EL (cell line): Measurements from ENCODE around the gene SH2D3A.
"Not testable (repeated sequence)": the region's sequence is repeated elsewhere in the genome, so short reads cannot be mapped to it uniquely, and the experiment has no call there.

Experiments
- DNase-seq: peaks from one replicate; pipeline ENCODE4 v3.0.0-alpha.2; 2016

The SH2D3A gene

DNA sequence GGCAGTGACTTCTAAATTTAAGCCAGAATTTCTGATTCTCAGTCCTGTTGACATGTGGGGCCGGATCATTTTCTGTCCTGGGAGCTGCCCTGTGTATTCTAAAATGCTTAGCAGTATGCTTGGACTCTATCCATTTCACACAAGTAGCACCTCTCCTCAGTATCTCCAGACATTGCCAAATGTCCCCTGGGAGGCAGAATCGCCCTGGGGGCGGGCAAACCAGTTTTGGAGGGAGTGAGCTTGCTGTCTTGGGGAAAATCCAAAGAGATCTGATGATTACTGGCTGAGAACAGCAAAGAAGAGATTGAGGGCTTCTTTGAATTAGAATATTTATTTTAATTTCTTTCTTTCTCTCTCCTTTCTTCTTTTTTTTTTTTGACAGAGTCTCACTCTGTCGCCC is 21.7 kb upstream of the SH2D3A start:
- DNase-seq = no peak

DNA sequence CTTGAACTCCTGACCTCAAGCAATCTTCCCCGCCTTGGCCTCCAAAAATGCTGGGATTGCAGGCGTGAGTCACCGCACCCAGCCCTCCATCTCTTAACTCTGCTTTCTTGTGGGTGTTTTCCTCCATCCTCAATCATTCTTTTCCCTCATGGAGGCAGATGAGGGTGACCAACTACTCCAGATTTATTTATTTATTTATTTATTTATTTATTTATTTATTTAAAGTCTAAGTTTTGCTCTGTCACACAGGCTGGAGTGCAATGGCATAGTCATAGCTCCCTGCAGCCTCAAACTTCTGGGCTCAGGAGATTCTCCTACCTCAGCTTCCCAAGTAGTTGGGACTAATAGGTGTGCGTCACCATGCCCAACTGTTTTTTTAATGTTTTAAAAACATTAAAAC is 20.2 kb upstream of the SH2D3A start:
- DNase-seq = no peak

DNA sequence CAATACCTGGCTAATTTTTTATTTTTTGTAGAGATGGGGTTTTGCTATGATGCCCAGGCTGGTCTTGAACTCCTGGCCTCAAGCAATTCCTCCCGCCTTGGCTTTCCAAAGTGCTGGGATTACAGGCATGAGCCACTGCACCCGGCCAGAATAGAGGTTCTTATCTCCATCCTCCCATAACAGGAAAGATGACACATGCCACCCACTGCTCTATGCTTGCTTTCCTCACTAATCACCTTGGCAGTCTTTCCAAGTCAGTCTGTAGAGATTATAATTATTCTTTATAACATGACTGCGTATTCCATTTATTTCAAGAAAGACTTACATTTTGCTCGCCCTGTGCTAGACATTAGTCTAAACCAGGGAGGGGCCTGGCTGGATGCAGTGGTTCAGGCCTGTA is 12.0 kb upstream of the SH2D3A start:
- no peak for DNase-seq

DNA sequence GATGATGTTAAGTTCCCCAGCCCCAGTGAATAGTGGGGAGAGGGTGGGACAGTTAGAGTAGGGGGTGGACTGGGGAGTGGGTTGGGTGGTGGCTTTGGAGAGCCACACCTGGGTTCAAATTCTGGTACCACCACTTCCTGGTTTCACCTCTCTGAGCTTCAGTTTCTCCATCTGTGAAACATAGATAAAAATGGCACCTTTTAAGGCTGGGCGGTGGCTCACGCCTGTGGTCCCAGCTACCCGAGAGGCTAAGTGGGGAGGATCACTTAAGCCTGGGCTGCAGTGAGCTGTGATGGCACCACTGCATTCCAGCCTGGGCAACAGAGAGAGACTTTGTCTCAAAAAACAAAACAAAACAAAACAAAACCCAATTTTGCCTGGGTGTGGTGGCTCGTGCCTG is 11.2 kb upstream of the SH2D3A start:
- no peak for DNase-seq

DNA sequence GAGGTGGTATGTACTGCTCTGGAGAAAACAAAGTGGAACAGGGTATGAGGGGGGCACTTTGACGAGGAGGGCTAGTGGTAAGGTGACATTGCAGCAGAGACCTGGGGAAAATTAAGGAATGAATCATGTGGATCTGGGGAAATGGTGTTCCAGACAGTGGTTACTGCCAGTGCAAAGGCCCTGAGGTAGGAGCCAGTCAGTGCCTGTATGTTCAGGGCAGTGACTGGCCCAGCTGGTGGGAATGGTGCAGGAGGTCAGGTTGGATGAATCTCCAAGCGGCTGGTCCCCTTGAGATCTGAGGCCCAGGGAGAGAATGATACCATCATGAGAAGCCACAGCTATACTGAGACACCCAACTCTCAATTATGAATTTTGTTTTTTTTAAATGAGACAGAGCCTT is 10.2 kb upstream of the SH2D3A start:
- DNase-seq = no peak

DNA sequence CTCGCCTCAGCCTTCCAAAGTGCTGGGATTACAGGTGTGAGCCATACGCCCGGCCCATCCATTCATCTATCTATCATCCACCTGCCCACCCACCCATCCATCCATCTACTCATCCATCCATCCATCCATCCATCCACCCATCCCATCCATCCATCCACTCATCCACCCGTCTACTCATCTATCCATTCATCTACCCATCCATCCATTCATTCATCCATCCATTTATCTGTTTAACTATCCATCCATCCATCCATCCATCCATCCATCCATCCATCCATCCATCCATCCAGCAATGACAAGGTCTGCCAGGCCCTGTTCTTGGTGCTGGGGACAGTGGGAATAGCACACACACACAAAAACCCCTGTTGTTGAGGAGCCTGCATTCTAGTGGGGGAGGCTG is 9.8 kb upstream of the SH2D3A start:
- DNase-seq = no peak

DNA sequence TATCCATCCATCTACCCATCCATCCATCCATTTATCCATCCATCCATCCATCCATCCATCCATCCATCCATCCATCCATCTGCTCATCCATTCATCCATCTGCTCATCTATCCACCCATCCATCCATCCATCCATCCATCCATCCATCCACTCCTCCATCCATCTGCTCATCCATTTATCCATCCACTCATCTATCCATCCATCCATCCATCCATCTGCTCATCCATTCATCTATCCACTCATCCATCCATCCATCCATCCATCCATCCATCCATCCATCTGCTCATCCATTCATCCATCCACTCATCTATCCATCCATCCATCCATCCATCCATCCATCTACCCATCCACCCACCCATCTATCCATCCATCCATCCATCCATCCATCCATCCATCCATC is 8.8 kb upstream of the SH2D3A start:
- DNase-seq = not testable (repeated sequence)

DNA sequence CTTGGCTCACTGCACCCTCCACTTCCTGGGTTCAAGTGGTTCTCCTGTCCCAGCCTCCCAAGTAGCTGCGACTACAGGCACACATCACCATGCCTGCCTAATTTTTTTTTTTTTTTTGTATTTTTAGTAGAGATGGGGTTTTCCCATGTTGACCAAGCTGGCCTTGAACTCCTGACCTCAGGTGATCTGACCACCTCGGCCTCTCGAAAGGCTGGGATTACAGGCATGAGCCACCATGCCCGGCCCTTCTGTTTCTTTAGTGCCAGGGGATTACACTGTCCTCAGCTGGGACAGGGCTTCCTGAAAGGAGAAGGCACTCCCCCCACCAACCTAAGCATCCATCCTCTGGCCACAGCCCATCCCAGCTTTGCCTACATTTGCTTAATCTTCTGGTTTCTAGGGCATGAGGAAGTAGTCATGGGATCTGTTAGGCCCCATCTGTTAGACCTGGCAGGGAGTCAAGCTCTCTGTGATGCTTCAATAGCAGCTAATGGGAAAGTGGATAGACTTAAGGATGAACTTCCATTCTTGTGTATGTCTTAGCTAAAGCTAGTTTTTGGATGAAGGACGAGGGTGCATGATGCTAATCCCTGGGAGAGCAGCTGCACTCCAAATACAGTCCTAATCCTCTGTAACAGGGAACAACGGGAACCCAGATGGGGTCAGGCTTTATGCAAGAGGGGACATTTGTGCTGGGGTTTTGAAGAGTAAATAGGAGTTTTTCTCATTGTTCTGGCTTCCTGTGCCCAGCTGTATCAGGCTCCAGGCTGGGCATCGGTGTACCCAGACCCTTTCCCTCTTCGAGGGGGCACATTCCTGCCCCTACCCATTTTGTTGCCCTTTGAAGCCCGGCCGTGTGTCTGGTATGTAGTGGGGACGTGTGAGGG is 7.8 kb upstream of the SH2D3A start:
- no peak for DNase-seq

DNA sequence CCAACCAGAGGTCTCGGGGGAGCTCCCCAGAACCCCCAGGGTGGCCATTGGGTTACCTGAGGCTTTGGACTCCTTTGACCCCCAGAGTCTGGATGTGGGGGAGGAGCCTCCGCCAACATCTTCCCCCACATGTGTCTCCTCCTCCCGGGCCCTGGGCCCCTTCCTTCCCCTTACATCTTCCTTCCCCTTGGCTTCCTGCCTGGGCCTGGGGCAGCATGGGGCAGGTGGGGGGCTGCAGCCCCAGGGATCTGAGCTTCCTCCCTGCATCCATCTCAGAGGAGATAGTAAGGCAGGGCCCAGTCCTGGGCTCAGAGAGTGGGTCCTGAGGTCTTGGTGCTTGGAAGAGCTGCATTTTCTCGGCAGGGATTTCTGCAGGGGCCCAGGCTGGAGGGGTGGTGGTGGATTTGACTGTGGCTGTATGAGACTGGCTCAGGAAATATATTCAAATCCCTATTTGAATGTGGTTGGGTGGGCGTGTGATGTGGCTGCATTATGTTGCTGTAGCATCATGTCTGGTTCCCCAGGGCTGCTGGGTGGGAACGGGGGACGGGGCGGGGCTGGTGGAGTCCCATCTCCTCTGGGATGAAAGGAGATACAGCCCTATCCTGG is 6.2 kb upstream of the SH2D3A start:
- no peak for DNase-seq

DNA sequence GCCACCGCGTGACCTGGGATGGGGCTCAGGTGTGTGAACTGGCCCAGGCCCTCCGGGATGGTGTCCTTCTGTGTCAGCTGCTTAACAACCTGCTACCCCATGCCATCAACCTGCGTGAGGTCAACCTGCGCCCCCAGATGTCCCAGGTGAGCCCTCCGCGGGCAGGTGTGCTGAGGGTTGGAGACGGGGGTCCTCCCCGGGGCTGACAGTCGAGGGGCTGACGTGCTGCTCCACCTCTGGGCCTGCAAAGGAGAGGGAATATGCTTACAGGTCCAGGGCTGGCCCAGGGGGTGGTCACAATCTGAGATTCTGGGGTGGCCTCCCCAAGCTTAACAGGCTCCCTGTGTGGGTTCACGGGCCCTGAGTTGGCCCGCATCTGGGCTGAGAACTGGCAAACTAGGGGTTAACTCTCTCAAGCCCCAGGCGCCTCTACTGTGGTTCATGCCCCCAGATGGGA is 5.7 kb upstream of the SH2D3A start:
- DNase-seq = no peak

DNA sequence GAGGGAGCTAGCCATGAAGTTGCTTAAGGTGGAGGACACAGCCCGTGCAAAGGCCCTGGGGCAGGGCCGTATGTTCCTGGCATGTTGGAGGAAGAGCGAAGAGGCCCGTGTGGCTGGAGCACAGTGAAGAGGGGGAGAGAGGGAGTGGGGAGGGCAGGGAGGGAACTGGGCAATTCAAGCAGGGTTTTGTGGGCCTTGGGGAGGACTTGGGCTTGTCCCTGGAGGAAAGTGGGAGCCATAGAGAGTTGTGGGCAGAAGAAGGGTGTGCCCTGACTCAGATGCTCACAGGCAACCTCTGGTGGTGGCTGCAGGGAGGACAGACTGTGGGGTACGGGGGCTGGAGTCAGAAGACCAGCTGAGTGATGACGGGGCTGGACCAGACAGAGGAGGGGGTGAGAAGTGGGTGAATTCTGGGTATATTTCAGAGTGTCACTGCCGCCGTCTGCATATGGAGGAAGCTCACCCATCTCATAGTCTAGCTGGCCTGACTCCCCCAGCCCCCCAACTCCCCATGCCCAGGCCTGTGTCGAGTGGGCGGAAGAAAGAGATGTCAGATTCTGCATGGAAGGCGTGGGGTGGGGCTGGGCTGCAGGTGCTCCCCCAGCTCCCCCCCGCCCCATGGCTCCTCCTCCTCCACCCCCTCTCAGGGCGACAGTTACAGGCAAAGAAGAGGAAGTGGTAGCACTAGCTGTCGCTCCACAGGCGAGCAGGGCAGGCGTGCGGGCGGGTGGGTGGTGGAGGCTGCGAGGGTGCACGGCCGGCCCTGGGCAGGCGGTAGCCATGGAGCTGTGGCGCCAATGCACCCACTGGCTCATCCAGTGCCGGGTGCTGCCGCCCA is 5.0 kb upstream of the SH2D3A start, which contains the start of gene VAV1:
TSS of gene VAV1 (plus strand) at position 681 of the 838 bp plus-strand sequence. CDS start at position 781, 100 bp downstream.
- DNase-seq = no peak

DNA sequence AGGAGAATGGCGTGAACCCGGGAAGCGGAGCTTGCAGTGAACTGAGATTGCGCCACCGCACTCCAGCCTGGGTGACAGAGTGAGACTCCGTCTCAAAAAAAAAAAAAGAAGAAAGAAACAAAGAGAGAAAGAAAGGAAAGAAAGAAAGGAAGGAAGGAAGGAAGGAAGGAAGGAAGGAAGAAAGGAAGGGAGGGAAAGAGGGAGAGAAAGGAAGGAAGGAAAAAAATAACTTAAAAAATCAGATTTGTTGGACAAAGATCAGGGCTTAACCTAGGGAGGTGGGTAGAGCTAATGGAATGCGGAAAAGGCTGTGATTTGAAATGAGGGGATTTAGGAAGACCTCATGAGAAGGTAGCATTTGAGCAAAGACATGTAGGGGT is 4.4 kb upstream of the SH2D3A start:
- DNase-seq = not testable (repeated sequence)

DNA sequence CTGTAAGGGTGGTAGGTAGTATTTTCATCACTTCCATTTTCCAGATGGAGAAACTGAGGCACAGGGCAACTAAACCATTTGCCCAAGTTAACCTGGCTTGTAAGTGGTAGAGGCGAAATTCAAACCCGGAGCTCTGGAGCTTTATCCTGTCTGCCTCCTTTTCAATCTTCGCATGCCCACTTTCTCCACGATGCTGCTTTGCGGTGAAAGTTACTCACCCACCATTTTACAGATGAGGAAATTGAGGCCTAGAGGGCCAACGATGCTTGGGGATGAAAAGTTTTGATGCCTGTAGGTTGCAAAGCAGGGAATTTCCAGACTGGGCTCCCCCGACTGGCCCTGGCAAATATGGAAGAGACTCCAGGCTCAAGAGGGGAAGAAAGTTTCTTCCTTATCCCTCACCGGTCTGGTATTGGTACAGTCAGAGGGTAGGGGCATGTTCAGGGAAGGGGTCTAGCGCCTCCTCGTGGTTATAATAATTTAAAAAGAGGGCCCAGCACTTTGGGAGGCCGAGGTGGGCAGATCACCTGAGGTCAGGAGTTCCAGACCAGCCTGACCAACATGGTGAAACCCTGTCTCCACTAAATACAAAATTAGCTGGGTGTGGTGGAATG is 1.9 kb upstream of the SH2D3A start:
- peak; percentile 33 for DNase-seq

DNA sequence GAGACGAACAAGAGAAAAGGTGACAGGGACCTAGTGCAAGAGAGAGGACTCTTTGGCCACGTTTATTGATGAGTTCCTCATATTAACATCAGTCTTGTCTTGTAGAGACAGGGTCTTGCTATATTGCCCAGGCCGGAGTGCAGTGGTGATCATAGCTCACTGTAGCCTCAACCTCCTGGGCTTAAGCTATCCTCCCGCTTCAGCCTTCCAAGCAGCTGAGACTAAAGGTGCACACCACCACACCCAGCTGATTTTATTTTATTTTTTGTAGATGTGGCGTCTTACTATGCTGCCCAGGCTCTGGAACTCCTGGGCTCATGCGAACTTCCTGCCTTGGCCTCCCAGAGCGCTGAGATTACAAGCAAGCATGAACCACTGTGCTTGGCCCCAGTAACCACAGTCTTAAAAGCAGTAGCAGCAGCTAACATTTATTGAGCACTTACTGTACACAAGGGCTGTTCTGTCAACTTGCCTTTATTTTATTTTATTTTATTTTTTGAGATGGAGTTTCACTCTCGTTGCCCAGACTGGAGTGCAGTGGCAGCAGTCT is 1.1 kb upstream of the SH2D3A start:
- DNase-seq = no peak

DNA sequence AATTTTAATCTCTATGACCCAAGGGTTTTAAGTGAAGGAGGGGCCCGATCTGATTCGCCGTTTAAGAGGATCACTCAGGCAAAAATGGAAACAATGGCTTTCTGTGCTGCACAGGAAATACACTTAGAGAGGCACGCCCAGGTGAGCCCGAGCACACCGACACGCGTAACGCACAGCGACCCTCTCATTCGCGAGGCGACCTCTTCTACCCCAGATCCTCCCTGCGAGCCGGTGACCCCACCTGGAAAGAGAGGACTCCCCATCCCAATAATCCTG is 216 bp downstream of the SH2D3A start:
- no peak for DNase-seq

DNA sequence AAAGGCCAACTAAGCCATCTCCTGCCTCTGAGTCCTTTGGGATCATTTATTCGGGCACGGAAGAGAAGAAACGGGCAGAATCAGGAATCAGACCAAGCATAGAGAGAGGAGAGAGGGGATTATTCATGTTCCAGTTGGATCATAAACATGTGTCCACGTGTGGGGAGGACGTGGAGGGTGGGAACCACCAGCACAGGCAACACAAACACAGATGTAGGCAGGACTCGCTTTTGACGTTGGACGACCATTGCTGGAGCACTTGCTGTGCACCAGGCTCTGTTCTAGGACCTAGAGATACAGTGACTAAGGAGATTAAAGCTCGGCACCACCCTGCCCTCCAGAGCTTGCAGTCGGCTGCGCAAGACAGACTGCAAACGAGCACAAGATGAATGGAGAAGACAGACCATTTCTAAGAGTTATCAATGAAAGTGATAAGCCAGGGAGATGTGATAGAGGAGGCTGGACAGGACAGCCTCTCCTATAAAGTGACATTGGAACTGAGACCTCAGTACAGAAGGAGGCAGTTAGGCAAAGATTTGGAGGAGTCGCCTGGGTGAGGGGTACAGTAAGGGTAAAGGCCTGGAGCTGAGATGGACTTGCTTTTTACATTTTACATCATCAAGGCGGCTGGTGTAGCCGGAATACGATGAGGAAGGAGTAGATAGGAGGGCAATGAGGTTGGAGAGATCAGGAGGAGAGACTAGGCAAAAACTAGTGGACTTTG is 716 bp downstream of the SH2D3A start:
- DNase-seq = no peak

DNA sequence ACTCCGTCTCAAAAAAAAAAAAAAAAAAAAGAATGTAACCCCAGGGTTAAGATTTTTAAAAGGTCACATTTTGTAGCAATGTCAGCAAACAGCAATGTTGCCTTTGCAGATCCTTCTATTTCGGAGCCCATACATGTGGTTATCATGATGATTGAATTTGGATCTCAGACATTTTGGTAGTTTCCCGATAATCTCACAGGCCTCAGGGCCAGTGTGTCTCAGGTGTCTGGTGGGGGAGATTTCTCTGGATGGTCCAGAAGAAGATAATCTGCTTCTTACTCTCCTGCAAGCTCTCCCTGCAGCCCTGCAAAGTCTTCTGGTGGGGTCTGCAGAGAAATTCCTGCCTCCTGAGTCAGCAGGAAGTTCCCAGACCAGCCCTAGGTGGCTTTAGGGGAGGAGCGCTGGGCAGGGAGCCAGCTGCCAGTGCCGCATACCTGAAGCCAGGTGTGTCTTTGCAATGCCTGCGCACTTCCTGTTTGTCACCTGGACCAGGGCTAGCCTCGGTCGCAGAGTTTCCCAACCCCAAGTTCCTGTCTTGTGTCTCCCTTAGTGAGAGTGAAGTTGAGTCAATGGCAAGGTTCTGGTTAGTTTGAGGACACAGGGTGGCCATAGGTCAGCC is 1.4 kb downstream of the SH2D3A start:
- DNase-seq = peak; percentile 34

DNA sequence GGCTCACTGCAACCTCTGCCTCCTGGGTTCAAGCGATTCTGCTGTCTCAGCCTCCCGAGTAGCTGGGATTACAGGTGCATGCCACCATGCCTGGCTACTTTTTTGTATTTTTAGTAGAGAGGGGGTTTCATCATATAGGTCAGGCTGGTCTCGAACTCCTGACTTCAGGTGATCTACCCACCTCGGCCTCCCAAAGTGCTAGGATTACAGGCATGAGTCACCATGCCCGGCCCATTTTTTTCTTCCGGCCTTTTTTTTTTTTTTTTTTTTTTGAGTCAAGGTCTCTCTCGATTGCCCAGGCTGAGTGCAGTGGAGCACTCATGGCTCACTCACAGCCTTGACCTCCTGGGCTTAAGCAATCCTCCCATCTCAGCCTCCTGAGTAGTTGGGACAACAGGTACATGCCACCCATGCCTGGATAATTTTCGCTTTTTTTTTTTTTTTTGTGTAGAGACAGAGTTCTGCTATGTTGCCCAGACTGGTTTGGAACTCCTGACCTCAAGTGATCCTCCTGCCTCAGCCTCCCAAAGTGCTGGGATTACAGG is 4.9 kb downstream of the SH2D3A start:
- not testable (repeated sequence) for DNase-seq

DNA sequence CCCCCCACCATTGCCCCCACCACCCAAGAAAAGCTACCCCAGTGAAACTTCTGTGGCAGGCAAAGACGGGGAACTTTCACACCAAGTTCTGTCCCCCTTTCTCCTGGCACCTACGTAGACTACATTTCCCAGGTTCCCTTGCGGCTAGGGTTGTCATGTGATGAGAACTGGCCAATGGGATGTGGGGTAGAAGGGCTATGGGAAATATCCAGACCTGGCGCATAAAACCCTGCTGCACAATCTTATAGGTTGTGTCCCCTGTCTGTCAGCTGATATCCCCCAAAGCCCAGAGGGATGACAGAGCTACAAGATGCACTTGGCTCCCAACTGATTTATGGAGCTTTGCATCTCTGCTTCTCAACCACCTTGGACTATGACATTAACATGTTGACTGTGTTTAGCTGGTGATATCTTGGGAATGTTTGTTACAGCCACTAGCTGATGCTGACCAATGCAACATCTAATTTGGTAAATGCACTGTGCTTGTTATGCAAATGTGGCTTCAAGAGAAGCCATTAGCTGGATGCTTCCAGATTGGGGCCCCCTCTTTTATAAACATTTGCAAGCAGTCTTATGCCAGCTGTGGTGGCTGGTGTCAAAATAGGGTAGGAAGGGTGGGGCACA is 6.1 kb downstream of the SH2D3A start:
- no peak for DNase-seq

DNA sequence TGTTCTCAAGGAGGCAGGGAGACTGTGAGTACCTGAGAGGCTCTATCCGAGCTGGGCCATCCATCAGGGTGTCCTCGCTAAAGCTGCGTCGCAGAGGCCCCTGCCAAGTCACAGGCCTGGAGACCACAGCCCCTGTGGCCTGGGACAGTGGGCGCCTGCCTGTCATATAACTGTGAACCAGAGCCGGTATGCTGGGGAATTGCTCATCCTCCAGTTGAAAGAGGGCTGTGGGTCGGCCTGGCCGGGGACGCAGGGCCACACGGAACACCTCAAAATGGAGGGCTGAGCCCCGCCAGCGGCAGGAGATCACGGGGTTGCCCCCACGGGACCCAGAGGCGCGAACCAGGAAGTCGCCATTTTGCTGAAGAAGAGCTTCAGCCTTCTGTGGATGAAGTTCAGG is 6.6 kb downstream of the SH2D3A start:
- no peak for DNase-seq
